Type B pancreatic cell (in vitro differentiated cells): ENCODE results near the gene PREPL. TPM values are rescaled to one million over a fixed set of nuclear protein-coding genes. Genes with fewer than 3 reads are reported as not detected.

ENCODE experiments used
- DNase-seq: peaks from one replicate; pipeline ENCODE4 v3.0.0; 2021; ENCODE audit warnings: mixed read lengths; ENCODE audit not compliant: unreplicated experiment; ENCODE audit errors: extremely low spot score
- H3K27ac Mint-ChIP-seq: 2 replicates; pipeline ENCODE4 v1.8.0; 2021; ENCODE audit warnings: mild to moderate bottlenecking, mixed read lengths
- H3K27me3 Mint-ChIP-seq: 2 replicates; pipeline ENCODE4 v1.8.0; 2021; ENCODE audit warnings: mixed read lengths
- H3K36me3 Mint-ChIP-seq: 2 replicates; pipeline ENCODE4 v1.8.0; 2021; ENCODE audit warnings: mixed read lengths
- H3K4me1 Mint-ChIP-seq: one replicate; pipeline ENCODE4 v1.8.0; 2021; ENCODE audit warnings: mixed read lengths; ENCODE audit not compliant: unreplicated experiment
- H3K4me3 Mint-ChIP-seq: 2 replicates; pipeline ENCODE4 v1.8.0; 2021; ENCODE audit warnings: mild to moderate bottlenecking, mixed read lengths
- H3K9me3 Mint-ChIP-seq: 2 replicates; pipeline ENCODE4 v1.8.0; 2021; ENCODE audit warnings: mixed read lengths
- total RNA-seq: library from RNA; stranded (reverse); gene quantifications from 2 replicates; pipeline ENCODE4 v1.2.1, GENCODE V29; 2021; ENCODE audit warnings: low replicate concordance
- TF ChIP-seq, protein P1 (sequence below): fragments of 200-600 bp; sonication (generic); conservative IDR thresholded peaks from 2 replicates; pipeline ENCODE4 v1.5.0; 2021; ENCODE audit warnings: antibody characterized with exemption, mild to moderate bottlenecking

Gene PREPL
- total RNA-seq, 1 donor from 2014 or later: 42.0 TPM

DNA sequence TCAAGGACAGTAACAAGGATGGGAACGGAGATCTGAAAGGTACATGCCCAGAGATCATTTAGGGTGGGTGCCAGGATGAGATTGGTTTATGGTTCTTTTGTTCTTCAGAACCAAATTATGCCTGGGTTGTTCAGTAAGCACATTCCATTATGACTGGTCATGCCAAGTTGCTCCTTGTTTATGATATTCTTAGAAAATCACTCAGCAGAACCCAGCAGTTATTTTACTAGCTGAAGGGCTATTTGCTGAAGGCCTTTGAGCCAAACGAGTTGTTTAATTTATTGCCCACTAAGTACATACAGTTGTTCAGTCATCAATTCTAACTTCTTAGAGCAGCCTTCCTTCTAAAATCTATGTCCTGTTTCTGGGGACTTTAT lies 85.4 kb downstream of the PREPL start:
- DNase-seq: no peak
- H3K27ac Mint-ChIP-seq: no peak overlapping the region
- H3K36me3 Mint-ChIP-seq: no peaks in the 10 kb centered on the region
- no peaks in the 10 kb centered on the region for H3K4me1 Mint-ChIP-seq
- H3K4me3 Mint-ChIP-seq: no peak overlapping the region
- H3K9me3 Mint-ChIP-seq: peaks cover 4% of the 10 kb centered on the region
- H3K27me3 Mint-ChIP-seq: no peaks in the 10 kb centered on the region
- TF ChIP-seq, protein P1, sequence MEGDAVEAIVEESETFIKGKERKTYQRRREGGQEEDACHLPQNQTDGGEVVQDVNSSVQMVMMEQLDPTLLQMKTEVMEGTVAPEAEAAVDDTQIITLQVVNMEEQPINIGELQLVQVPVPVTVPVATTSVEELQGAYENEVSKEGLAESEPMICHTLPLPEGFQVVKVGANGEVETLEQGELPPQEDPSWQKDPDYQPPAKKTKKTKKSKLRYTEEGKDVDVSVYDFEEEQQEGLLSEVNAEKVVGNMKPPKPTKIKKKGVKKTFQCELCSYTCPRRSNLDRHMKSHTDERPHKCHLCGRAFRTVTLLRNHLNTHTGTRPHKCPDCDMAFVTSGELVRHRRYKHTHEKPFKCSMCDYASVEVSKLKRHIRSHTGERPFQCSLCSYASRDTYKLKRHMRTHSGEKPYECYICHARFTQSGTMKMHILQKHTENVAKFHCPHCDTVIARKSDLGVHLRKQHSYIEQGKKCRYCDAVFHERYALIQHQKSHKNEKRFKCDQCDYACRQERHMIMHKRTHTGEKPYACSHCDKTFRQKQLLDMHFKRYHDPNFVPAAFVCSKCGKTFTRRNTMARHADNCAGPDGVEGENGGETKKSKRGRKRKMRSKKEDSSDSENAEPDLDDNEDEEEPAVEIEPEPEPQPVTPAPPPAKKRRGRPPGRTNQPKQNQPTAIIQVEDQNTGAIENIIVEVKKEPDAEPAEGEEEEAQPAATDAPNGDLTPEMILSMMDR: no peak

DNA sequence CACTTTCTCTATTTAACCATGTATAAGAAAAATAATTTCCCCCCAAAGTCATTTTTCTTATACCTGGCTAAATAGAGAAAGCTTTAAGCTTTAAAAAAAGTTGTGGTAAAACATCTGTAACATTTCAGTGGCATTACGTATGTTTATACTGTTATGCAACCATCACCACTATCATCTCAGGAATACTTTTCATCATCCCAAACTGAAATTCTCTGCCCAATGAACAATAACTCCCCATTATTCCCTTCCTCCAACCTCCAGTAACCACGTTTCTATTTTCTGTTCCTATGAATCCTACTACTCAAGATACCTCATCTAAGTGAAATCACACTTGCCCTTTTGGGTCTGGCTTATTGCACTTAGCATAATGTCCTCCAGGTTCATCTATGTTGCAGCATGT lies 87.7 kb downstream of the PREPL start:
- DNase-seq: no peak
- Mint-ChIP-seq H3K27ac (no peak overlapping the region), H3K4me3 (no peak overlapping the region), H3K27me3 (no peaks in the 10 kb centered on the region), H3K36me3 (no peaks in the 10 kb centered on the region), H3K4me1 (no peaks in the 10 kb centered on the region), H3K9me3 (peaks cover 11% of the 10 kb centered on the region)
- TF ChIP-seq, protein P1: no peak

- TF ChIP-seq, protein P1: no peak
- Mint-ChIP-seq H3K9me3 (peaks cover 13% of the 10 kb centered on the region), H3K36me3 (no peaks in the 10 kb centered on the region), H3K4me1 (peaks cover 1% of the 10 kb centered on the region), H3K27me3 (no peaks in the 10 kb centered on the region), H3K27ac (no peak overlapping the region), H3K4me3 (no peak overlapping the region)
- DNase-seq: no peak
Measured at GRCh38 chr2:44273076-44273475, 88.2 kb downstream of the PREPL start.

GRCh38 chr2:44271296-44271695 lies 90.0 kb downstream of the PREPL start:
- H3K9me3 Mint-ChIP-seq: peaks cover 13% of the 10 kb centered on the region
- DNase-seq: no peak
- no peak overlapping the region for H3K27ac Mint-ChIP-seq
- H3K4me3 Mint-ChIP-seq: no peak overlapping the region
- peaks cover 6% of the 10 kb centered on the region for H3K4me1 Mint-ChIP-seq
- no peaks in the 10 kb centered on the region for H3K27me3 Mint-ChIP-seq
- H3K36me3 Mint-ChIP-seq: no peaks in the 10 kb centered on the region
- TF ChIP-seq, protein P1: no peak

GRCh38 chr2:44269831-44270230 lies 91.5 kb downstream of the PREPL start:
- H3K4me3 Mint-ChIP-seq: no peak overlapping the region
- peaks cover 13% of the 10 kb centered on the region for H3K9me3 Mint-ChIP-seq
- no peaks in the 10 kb centered on the region for H3K36me3 Mint-ChIP-seq
- no peaks in the 10 kb centered on the region for H3K27me3 Mint-ChIP-seq
- H3K4me1 Mint-ChIP-seq: peaks cover 6% of the 10 kb centered on the region
- no peak overlapping the region for H3K27ac Mint-ChIP-seq
- no peak for DNase-seq
- TF ChIP-seq, protein P1: no peak
